ENCODE measurements around the gene ARMH3. TPM values are rescaled to one million over a fixed set of nuclear protein-coding genes. Genes with fewer than 3 reads are reported as not detected.

Gene ARMH3
- total and polyA plus RNA-seq, 8 donors = 7.5 to 15.8 (median 10.7) TPM

DNA sequence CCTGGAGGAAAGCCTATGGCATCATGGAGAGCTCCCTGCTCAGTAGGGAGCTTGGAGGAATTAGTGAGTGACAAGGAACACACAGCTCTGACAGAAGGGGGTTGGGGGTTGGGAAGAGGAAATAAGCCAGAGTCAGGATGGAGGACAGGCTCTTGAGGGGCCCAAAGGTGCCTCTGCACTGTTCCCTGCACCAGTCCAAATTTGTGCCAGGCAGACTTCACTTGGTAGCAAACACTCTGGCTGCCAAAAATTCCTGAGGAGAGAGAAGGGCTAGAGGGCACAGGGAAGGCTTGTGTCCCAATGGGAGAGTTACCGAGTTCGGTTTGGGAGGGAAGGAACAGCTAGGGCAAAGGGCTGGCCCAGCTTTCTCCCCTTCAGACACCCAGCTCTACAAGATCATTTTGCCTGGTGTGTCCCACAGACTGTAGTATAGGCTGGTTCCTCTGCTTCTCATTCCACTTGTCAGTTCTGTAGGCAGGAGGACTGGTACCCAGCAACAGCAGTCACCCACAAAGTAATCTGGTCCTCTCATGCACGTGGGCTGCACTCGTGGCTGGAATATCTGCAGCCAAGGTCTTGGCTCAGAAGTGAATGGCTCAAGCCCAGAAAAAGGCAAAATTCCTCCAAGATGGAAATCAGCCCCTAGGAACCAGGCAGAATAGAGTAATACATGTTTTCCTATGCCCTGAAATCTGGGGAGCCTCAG lies 204.4 kb downstream of the ARMH3 start:
- ATAC-seq (peak in 1 of 4 donors; percentile 11), DNase-seq (no peak), FAIRE-seq (no peak)
- Histone ChIP-seq H3K9me3 (no peaks in the 10 kb centered on the region), H3K27me3 (no peaks in the 10 kb centered on the region), H3K36me3 (peaks cover 0 to 8% (median 0%) of the 10 kb centered on the region in 3 donors), H3K4me3 (no peak overlapping the region), H3K27ac (no peak overlapping the region), H3K4me1 (no peaks in the 10 kb centered on the region)
- TF ChIP-seq, protein P1, sequence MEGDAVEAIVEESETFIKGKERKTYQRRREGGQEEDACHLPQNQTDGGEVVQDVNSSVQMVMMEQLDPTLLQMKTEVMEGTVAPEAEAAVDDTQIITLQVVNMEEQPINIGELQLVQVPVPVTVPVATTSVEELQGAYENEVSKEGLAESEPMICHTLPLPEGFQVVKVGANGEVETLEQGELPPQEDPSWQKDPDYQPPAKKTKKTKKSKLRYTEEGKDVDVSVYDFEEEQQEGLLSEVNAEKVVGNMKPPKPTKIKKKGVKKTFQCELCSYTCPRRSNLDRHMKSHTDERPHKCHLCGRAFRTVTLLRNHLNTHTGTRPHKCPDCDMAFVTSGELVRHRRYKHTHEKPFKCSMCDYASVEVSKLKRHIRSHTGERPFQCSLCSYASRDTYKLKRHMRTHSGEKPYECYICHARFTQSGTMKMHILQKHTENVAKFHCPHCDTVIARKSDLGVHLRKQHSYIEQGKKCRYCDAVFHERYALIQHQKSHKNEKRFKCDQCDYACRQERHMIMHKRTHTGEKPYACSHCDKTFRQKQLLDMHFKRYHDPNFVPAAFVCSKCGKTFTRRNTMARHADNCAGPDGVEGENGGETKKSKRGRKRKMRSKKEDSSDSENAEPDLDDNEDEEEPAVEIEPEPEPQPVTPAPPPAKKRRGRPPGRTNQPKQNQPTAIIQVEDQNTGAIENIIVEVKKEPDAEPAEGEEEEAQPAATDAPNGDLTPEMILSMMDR (IDR thresholded peaks at IDR 0.05) = no peak
- intact Hi-C loops (cut with DNase I) = no loop called here
- 71 to 81% methylated on average over 4 of the region's 4 CpGs for WGBS, 2 donors

DNA sequence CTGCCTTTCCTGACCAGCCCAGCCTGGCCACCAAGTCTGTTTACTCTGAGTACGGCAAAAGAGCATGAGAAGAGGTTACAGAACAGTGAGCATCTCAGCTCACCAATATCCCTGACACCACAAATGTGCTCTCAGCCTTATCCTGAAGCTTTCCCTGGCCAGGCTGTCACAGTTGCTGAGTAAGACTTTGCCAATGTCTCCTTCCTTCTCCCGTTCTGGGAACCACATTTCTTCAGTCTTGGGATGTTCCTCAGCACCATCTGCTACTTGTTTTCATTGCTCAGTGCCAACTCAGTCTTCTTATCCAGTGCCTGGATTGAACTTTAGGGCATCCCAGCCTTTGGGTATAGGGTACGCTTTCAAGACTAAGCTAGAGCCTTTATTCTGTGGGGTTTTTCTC lies 205.2 kb downstream of the ARMH3 start:
- TF ChIP-seq, protein P1 (IDR thresholded peaks at IDR 0.05) = no peak

DNA sequence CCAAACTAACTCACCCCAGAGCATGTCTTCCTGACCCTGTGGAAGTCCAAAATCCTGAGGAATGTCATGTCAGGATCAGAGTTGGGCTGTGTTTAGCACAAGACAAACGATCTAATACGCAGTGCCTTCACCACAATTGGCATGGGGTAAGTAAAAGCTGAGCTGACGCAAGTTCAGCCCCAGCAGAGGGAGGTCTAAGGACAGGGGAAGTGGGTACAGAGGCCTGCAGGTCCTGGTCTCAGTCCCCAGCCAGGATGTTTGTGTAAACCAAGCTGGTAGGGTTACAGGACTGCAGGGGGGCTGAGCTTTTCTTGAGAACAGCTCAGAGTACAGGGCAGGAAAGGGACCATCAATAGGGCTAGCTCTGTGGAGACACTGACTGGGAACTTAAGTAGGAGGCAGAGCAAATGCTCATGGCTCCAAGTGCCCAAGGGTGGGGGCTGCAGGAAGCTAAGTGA lies 207.1 kb downstream of the ARMH3 start:
- Histone ChIP-seq H3K27me3 (no peaks in the 10 kb centered on the region), H3K36me3 (peaks cover 0 to 8% (median 0%) of the 10 kb centered on the region in 3 donors), H3K27ac (no peak overlapping the region), H3K9me3 (no peaks in the 10 kb centered on the region), H3K4me3 (no peak overlapping the region), H3K4me1 (no peaks in the 10 kb centered on the region)
- ATAC-seq (peak in 2 of 4 donors; percentile 63 to 64), DNase-seq (no peak), FAIRE-seq (no peak)
- TF ChIP-seq, protein P1 (IDR thresholded peaks at IDR 0.05) = no peak
- intact Hi-C loops (cut with DNase I) = loop anchor here in 1 of 3 donors (10.0 kb wide), 1 partner anchor 166 kb away; no protein-coding TSS in a partner anchor
- WGBS, 2 donors = 74 to 80% methylated on average over 3 of the region's 3 CpGs

More for the DNA sequence above, 205.2 kb downstream of the ARMH3 start:
- intact Hi-C loops (cut with DNase I) = no loop called here
- Histone ChIP-seq H3K4me1 (no peaks in the 10 kb centered on the region), H3K27ac (no peak overlapping the region), H3K27me3 (no peaks in the 10 kb centered on the region), H3K36me3 (peaks cover 0 to 8% (median 0%) of the 10 kb centered on the region in 3 donors), H3K4me3 (no peak overlapping the region), H3K9me3 (no peaks in the 10 kb centered on the region)
- no peak for ATAC-seq
- DNase-seq = no peak
- FAIRE-seq = no peak
- 85 to 87% methylated on average over 3 of the region's 3 CpGs for WGBS, 2 donors

DNA sequence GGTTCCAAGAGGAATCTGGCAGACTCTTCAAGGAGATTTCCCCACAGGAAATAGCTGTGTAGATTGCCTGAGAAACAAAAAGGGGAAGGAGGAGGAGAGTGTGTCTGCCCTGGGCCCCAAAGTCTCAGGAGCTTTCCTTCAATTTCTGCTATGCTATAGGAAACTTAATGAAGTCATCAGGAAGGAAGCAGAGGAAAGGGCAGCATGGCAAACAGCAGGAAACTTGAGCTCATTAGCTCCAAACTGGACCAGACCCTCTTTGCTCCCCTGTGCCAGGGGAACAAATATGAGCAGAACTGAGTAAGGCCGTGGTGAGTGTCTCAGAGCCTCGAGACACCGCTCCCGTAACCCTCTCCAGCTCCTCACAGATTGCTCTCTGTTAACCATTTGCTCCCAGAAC lies 207.6 kb downstream of the ARMH3 start:
- Histone ChIP-seq H3K27ac (no peak overlapping the region), H3K4me3 (no peak overlapping the region), H3K36me3 (peaks cover 0 to 8% (median 0%) of the 10 kb centered on the region in 3 donors), H3K4me1 (no peaks in the 10 kb centered on the region), H3K27me3 (no peaks in the 10 kb centered on the region), H3K9me3 (no peaks in the 10 kb centered on the region)
- DNase-seq (no peak), FAIRE-seq (no peak), ATAC-seq (peak in 2 of 4 donors; percentile 23 to 41)
- TF ChIP-seq, protein P1 (IDR thresholded peaks at IDR 0.05) = no peak
- intact Hi-C loops (cut with DNase I) = loop anchor here in 1 of 3 donors (10.0 kb wide), 1 partner anchor 166 kb away; no protein-coding TSS in a partner anchor
- 74 to 85% methylated on average over 4 of the region's 4 CpGs for WGBS, 2 donors

DNA sequence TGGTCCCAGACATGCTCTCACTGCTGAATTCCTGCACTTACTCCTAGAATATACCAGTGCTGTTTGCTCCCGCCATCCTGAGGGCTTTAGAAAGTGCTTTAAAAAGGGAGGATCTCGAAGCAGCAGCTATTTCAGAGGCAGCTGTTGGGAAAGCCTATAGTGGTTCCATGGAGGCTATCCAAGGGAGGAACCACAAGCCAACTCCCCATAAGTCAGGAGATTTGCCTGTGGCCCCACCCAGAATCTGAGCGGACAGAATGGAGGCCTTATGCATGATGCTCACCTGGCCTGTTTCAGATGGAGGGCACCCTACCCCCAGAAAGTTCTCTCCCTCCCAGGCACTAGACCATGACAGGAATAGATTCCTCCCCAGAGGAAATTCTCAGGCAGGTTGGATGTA lies 210.1 kb downstream of the ARMH3 start:
- FAIRE-seq (no peak), DNase-seq (no peak), ATAC-seq (no peak)
- TF ChIP-seq, protein P1 (IDR thresholded peaks at IDR 0.05) = no peak
- Histone ChIP-seq H3K4me1 (peaks cover 0 to 2% (median 0%) of the 10 kb centered on the region in 3 donors), H3K36me3 (peaks cover 0 to 8% (median 0%) of the 10 kb centered on the region in 3 donors), H3K27ac (no peak overlapping the region), H3K4me3 (no peak overlapping the region), H3K27me3 (no peaks in the 10 kb centered on the region), H3K9me3 (no peaks in the 10 kb centered on the region)
- intact Hi-C loops (cut with DNase I) = loop anchor here in 1 of 3 donors (10.0 kb wide), 1 partner anchor 169 kb away; no protein-coding TSS in a partner anchor
- 93 to 97% methylated on average over 3 of the region's 3 CpGs for WGBS, 2 donors
